ENCODE measurements around the gene BLMH.

GRCh38 chr17:30203471-30203981, 88.2 kb downstream of the BLMH start:
- TF ChIP-seq CTCF (conservative IDR thresholded peaks at IDR 0.05) = no peak
- no peak for TF ChIP-seq EZH2 (IDR thresholded peaks at IDR 0.05; ENCODE audit: low read depth)

Measured in PC-9 (cell line).